ENCODE data around the gene TRIO.
A peak's percentile ranks its signal among the peaks of the same experiment; 100 is the strongest.

Gene TRIO

GRCh38 chr5:14486486-14486885 lies 343.3 kb downstream of the TRIO start:
- DNase-seq (no peak), ATAC-seq (no peak)
- H3K9me3 Mint-ChIP-seq, result peaks cover 0 to 9% of the 10 kb centered on the region in 2 donors
- no peaks in the 10 kb centered on the region for H3K4me1 Mint-ChIP-seq
- H3K27ac Mint-ChIP-seq, result no peak overlapping the region
- H3K27me3 Mint-ChIP-seq, result no peaks in the 10 kb centered on the region
- no peak overlapping the region for H3K4me3 Mint-ChIP-seq

DNA sequence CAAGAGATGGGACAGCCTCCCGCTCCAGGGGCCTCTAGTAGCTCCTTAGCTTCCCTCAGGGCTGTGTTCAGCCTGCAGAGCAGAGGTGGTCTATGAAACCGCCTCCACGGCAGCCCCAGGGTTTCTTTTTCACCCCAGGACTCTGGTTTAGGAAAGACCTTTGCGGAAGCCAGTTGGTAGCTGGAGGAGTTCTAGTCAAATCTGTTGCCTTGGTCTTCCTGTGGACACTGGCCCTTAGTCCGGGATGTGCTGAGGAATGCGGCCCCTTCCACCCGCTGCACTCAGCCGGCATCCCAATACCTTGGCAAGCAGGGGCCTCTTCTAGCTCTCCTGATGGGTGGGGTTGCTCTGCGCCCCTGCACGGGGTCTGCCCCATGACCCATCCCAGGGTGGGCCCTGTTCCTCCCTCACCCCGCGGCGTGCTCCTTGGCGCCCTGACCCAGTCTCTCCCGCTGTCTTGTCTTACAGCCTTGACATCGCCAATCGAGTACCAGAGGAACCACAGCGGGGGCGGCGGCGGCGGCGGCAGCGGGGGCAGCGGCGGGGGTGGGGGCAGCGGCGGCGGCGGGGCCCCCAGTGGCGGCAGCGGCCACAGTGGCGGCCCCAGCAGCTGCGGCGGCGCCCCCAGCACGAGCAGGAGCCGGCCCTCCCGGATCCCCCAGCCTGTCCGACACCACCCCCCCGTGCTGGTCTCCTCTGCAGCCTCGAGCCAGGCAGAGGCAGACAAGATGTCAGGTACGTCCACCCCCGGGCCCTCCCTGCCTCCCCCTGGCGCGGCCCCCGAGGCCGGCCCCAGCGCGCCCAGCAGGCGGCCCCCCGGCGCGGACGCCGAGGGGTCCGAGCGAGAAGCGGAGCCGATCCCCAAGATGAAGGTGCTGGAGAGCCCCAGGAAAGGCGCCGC lies 344.1 kb downstream of the TRIO start:
- peaks cover 0 to 9% of the 10 kb centered on the region in 2 donors for H3K9me3 Mint-ChIP-seq

GRCh38 chr5:14487897-14488570 lies 344.9 kb downstream of the TRIO start:
- Mint-ChIP-seq H3K27me3 (no peaks in the 10 kb centered on the region), H3K9me3 (peaks cover 0 to 9% of the 10 kb centered on the region in 2 donors), H3K4me3 (no peak overlapping the region), H3K27ac (no peak overlapping the region), H3K4me1 (no peaks in the 10 kb centered on the region)
- DNase-seq (no peak), ATAC-seq (no peak)

More for the DNA sequence above, 344.1 kb downstream of the TRIO start:
- DNase-seq (no peak), ATAC-seq (peak; percentile 70)
- no peaks in the 10 kb centered on the region for H3K4me1 Mint-ChIP-seq
- no peak overlapping the region for H3K27ac Mint-ChIP-seq
- H3K4me3 Mint-ChIP-seq, result no peak overlapping the region
- H3K27me3 Mint-ChIP-seq, result no peaks in the 10 kb centered on the region

DNA sequence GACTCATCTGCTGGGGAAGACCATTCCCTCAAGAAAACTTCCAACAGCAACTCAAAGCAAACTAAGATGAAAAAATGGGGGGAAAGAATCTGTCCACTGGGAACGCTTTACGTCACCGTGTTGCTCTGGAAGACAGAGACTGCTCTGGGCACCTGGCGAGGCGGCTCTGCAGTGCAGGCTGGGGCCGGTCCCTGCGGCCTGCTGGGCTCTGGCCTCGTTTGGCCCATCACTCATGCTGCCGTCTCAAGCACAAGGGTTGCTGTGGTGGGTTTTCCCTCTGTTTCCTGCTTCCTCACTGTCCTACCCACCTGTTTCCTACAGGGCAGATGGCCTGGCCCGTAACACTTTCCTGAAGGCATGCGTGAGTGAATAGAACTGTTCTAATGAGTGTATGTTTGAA lies 345.6 kb downstream of the TRIO start:
- ATAC-seq (no peak), DNase-seq (no peak)
- Mint-ChIP-seq H3K27ac (peak overlapping the region; percentile 5 to 80), H3K9me3 (peaks cover 0 to 9% of the 10 kb centered on the region in 2 donors), H3K4me1 (no peaks in the 10 kb centered on the region), H3K27me3 (no peaks in the 10 kb centered on the region), H3K4me3 (no peak overlapping the region)

GRCh38 chr5:14489643-14490042 lies 346.5 kb downstream of the TRIO start:
- H3K4me3 Mint-ChIP-seq, result no peak overlapping the region
- peaks cover 0 to 9% of the 10 kb centered on the region in 2 donors for H3K9me3 Mint-ChIP-seq
- H3K4me1 Mint-ChIP-seq, result no peaks in the 10 kb centered on the region
- no peak for ATAC-seq
- no peak for DNase-seq
- H3K27ac Mint-ChIP-seq, result no peak overlapping the region
- H3K27me3 Mint-ChIP-seq, result no peaks in the 10 kb centered on the region

DNA sequence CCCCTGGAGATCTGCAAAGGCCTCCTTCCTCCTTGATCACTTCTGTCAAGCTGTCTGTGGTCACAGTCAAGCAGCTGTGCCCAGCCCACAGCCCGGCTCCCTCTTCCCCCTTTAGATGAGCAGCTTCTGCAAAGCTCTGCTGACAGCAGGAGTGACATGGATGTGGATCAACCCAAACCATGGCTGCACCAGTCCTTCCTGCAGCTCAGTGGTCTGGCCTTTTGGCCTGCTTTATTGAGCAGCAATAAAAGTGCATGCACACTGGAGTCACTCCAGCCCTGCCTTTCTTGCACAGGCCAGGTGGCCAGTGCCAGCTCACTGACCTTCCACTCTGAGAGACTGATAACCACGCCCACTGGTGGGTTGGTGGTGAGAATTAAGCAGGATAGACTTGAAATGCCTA lies 347.2 kb downstream of the TRIO start:
- ATAC-seq (no peak), DNase-seq (no peak)
- Mint-ChIP-seq H3K27ac (no peak overlapping the region), H3K4me1 (no peaks in the 10 kb centered on the region), H3K27me3 (no peaks in the 10 kb centered on the region), H3K9me3 (peaks cover 0 to 9% of the 10 kb centered on the region in 2 donors), H3K4me3 (no peak overlapping the region)

DNA sequence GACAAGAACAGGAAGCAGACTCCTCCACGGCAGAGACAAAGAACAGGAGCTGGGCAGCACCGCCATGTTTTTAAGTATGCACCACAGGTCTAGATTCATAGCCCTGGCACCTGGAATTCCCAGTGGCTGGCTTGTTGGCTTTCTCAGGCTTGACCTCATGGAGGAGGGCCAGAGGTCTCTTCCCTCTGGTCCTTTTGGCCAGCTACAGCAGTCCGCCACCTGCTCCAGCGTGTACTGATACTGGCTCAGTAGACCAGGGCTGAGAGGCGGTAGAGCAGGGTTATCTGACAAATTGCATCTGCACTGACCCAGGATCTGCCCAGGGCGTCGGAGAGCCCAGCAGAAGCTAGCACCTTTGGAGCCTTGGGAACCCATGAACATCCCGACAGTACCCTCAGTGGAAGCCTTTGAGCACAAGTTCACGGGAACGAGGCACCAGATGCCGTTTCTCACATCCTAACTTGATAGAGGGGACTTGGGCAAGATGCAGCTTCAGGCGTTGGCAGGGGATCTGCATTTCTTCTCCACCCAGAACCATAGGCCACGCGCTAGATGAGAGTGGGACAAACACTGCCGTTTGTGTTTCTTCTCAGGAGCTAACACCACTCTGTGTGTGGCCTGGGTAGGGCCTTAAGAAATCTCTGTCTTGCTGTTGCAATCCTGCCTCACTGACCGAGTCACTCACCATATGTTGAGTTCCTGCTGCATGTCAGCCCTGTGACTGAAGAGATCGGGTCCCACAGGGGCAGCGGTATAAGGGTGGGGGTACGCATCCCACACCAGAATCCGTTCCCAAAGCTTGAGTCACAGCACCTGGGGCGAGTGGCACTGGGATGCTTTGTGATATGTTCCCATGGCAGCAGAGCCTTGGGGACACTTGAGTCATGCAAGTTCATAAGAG lies 348.1 kb downstream of the TRIO start:
- Mint-ChIP-seq H3K4me1 (peaks cover 6% of the 10 kb centered on the region), H3K27ac (no peak overlapping the region), H3K27me3 (no peaks in the 10 kb centered on the region), H3K9me3 (peaks cover 0 to 9% of the 10 kb centered on the region in 2 donors), H3K4me3 (no peak overlapping the region)
- no peak for DNase-seq
- no peak for ATAC-seq

DNA sequence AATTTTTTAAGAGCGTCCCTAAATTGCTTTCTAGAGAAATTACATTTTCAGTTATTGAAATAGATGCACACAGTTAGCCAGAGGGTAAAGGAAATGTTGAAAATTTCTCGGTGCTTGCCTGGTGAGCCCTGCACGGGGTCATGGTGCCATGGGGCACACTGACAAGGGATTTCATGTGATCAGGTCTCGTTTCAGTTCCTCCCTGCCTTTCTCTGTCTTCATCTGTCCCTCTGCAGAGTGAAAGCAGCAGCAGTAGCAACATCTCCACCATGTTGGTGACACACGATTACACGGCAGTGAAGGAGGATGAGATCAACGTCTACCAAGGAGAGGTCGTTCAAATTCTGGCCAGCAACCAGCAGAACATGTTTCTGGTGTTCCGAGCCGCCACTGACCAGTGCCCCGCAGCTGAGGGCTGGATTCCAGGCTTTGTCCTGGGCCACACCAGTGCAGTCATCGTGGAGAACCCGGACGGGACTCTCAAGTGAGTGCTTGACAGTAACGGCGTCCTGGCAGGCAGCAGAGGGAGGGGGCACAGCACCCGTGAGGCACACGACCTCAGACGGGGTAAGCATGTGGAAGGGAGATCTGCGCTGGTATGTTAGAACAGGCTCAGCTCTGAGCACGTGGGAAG lies 349.3 kb downstream of the TRIO start:
- Mint-ChIP-seq H3K4me1 (peaks cover 9% of the 10 kb centered on the region), H3K9me3 (peaks cover 0 to 9% of the 10 kb centered on the region in 2 donors), H3K27ac (no peak overlapping the region), H3K27me3 (no peaks in the 10 kb centered on the region), H3K4me3 (no peak overlapping the region)
- DNase-seq, result no peak
- no peak for ATAC-seq

DNA sequence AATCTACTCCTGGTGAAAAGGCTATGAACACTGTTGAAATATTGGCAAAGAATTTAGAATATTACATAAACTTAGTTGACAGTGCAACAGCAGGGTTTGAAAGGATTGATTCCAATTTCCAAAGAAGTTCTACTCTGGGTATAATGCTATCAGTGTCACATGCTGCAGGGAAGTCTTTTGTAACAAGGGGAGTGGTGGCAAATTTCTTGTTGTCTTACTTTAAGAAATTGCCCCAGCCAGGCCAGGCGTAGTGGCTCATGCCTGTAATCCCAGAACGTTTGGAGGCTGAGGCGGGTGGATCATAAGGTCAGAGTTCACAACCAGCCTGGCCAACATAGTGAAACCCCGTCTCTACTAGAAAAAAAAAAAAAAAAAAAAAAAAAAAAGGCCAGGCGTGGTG lies 352.2 kb downstream of the TRIO start:
- no peaks in the 10 kb centered on the region for H3K9me3 Mint-ChIP-seq
- no peak overlapping the region for H3K4me3 Mint-ChIP-seq
- no peak for ATAC-seq
- H3K4me1 Mint-ChIP-seq, result peaks cover 9% of the 10 kb centered on the region
- H3K27ac Mint-ChIP-seq, result no peak overlapping the region
- H3K27me3 Mint-ChIP-seq, result no peaks in the 10 kb centered on the region
- no peak for DNase-seq

DNA sequence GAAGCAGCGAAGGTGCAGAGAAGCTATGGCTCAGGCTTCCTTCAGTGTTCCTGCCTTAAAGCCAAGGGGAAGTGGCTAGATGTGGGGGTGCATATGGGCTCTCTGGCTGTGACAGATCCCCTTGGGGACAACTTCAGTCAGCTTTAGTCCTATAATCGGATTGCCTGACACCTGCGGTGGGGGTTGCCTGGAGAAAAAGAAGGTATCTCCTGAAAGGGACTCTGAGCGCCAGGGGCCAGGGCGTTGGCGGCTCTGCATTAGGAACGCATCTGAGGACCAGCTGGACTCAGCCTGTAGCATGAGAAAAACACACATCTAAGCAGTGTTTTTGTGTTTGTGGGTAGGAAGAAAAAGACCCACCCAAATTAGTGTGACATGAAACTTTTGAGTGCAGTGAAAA lies 354.2 kb downstream of the TRIO start:
- ATAC-seq, result no peak
- Mint-ChIP-seq H3K4me3 (no peak overlapping the region), H3K27ac (no peak overlapping the region), H3K4me1 (peaks cover 9% of the 10 kb centered on the region), H3K27me3 (no peaks in the 10 kb centered on the region), H3K9me3 (no peaks in the 10 kb centered on the region)
- no peak for DNase-seq

- Mint-ChIP-seq H3K4me1 (no peaks in the 10 kb centered on the region), H3K9me3 (no peaks in the 10 kb centered on the region), H3K27ac (peak overlapping the region in 1 of 2 donors; percentile 23), H3K27me3 (no peaks in the 10 kb centered on the region), H3K4me3 (no peak overlapping the region)
- no peak for ATAC-seq
- no peak for DNase-seq
Observed at GRCh38 chr5:14501353-14502293, 358.5 kb downstream of the TRIO start.

DNA sequence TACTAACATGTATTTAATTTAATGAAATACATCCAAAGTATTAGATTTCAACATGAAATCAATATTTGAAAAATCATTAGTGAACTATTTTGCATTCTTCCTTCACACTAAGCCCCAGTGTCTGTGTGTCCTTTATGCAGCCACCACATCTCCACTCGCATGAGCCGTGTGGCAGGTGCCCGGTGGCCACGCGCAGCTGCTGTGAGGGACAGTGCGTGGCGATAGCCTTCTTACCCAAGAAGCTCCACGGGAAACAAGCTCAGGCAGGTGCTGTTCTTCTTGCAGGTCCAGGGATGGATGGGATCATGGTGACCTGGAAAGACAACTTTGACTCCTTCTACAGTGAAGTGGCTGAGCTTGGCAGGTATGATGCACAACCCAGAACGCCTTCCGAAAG lies 359.1 kb downstream of the TRIO start:
- no peaks in the 10 kb centered on the region for H3K4me1 Mint-ChIP-seq
- H3K9me3 Mint-ChIP-seq, result no peaks in the 10 kb centered on the region
- no peak overlapping the region for H3K4me3 Mint-ChIP-seq
- DNase-seq (no peak), ATAC-seq (no peak)
- no peaks in the 10 kb centered on the region for H3K27me3 Mint-ChIP-seq
- peak overlapping the region; percentile 33 to 45 for H3K27ac Mint-ChIP-seq

DNA sequence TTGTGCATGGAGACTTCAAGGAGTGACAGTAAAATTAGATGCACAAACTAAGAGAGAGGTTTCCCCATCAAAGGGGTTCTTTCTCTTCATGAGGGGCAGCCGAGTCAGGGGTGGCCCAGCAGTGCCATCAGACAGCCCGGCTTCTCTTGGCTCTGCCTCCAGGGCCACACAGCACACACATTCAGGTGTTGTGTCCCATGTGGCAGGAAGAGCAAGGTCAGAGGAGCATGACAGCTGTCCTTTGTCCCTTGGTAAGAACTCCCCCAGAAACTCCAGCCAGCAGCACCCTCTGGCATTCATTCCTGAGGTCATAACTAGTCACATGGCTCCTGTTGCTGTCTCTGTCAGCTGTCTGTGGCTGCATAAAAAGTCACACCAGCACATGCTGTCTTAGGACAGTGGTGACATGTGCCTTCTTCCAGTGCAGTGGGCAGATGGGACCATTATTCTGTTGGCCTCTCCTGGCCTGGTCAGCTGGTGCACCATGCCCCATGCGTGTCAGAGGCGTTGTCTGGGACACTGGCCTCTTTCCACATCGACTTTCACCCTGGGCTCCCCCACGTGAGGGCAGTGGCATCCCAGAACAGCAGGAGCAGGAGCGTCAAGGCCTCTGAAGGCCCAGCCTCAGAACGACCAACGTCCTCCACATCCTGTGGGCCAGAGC lies 360.0 kb downstream of the TRIO start:
- no peaks in the 10 kb centered on the region for H3K9me3 Mint-ChIP-seq
- H3K4me3 Mint-ChIP-seq, result no peak overlapping the region
- DNase-seq (no peak), ATAC-seq (no peak)
- no peaks in the 10 kb centered on the region for H3K4me1 Mint-ChIP-seq
- peak overlapping the region in 1 of 2 donors; percentile 67 for H3K27ac Mint-ChIP-seq
- H3K27me3 Mint-ChIP-seq, result no peaks in the 10 kb centered on the region

All from stimulated activated naive CD8-positive, alpha-beta T cell treated with anti-CD3 and anti-CD28 coated beads, Interleukin-15, amount 100 ng/mL, for 72 hours (primary cell).